Hippocampal formation (tissue), 2 donors: Measurements from ENCODE around the gene PLA2G6.
"Not testable (repeated sequence)": the region's sequence is repeated elsewhere in the genome, so short reads cannot be mapped to it uniquely, and the experiment has no call there.

ENCODE experiments used
- DNase-seq, 2 donors: peaks; one replicate each; lab custom pipeline; 2025; lab: John Stamatoyannopoulos, UW

The PLA2G6 gene

GRCh38 chr22:38164551-38164918 is 17.1 kb downstream of the PLA2G6 start:
- DNase-seq = no peak

GRCh38 chr22:38163844-38164550 is 17.6 kb downstream of the PLA2G6 start:
- DNase-seq = no peak

- no peak for DNase-seq
Measured at GRCh38 chr22:38162881-38163843, 18.5 kb downstream of the PLA2G6 start.

GRCh38 chr22:38155703-38156102 is 25.9 kb downstream of the PLA2G6 start:
- DNase-seq = no peak

GRCh38 chr22:38154563-38154915 is 27.1 kb downstream of the PLA2G6 start:
- DNase-seq = not testable (repeated sequence)

GRCh38 chr22:38153821-38154562 is 27.6 kb downstream of the PLA2G6 start:
- DNase-seq = no peak

GRCh38 chr22:38151126-38151500 is 30.5 kb downstream of the PLA2G6 start:
- no peak for DNase-seq

GRCh38 chr22:38148245-38148644 is 33.4 kb downstream of the PLA2G6 start:
- DNase-seq = no peak

- DNase-seq = not testable (repeated sequence)
Measured at GRCh38 chr22:38146166-38146565, 35.5 kb downstream of the PLA2G6 start.

GRCh38 chr22:38144025-38144405 is 37.6 kb downstream of the PLA2G6 start:
- no peak for DNase-seq

- DNase-seq = no peak
Measured at GRCh38 chr22:38142606-38143005, 39.0 kb downstream of the PLA2G6 start.

GRCh38 chr22:38141217-38141973 is 40.2 kb downstream of the PLA2G6 start:
- no peak for DNase-seq

- DNase-seq = no peak
Measured at GRCh38 chr22:38139901-38140300, 41.7 kb downstream of the PLA2G6 start.

- DNase-seq = no peak
Measured at GRCh38 chr22:38138961-38139360, 42.7 kb downstream of the PLA2G6 start.

- no peak for DNase-seq
Measured at GRCh38 chr22:38137876-38138687, 43.5 kb downstream of the PLA2G6 start.

- DNase-seq = no peak
Measured at GRCh38 chr22:38136607-38137006, 45.0 kb downstream of the PLA2G6 start.

GRCh38 chr22:38135133-38135706 is 46.4 kb downstream of the PLA2G6 start:
- DNase-seq = no peak

GRCh38 chr22:38133331-38133730 is 48.3 kb downstream of the PLA2G6 start:
- no peak for DNase-seq

- no peak for DNase-seq
Measured at GRCh38 chr22:38132794-38133193, 48.8 kb downstream of the PLA2G6 start.

GRCh38 chr22:38132136-38132535 is 49.5 kb downstream of the PLA2G6 start:
- DNase-seq = no peak

GRCh38 chr22:38131399-38131798 is 50.2 kb downstream of the PLA2G6 start:
- DNase-seq = no peak
